Ishikawa (cell line): Measurements from ENCODE around the gene ADAMTS7.
A peak's percentile ranks its signal among the peaks of the same experiment; 100 is the strongest.

Experiments used
- CEBPB ChIP-seq: IDR thresholded peaks from 2 replicates; pipeline ENCODE4 v1.6.1; 2012
- CREB1 ChIP-seq: IDR thresholded peaks from 2 replicates; pipeline ENCODE4 v1.6.1; 2012; ENCODE audit warnings: low read depth
- EGR1 ChIP-seq: IDR thresholded peaks from 2 replicates; pipeline ENCODE4 v1.6.1; 2012
- EP300 ChIP-seq: IDR thresholded peaks from 2 replicates; pipeline ENCODE4 v1.6.1; 2012; ENCODE audit warnings: borderline replicate concordance
- FOXM1 ChIP-seq: IDR thresholded peaks from 2 replicates; pipeline ENCODE4 v1.6.1; 2012; ENCODE audit warnings: low read depth, borderline replicate concordance
- MAX ChIP-seq: IDR thresholded peaks from 2 replicates; pipeline ENCODE4 v1.6.1; 2012
- NFIC ChIP-seq: IDR thresholded peaks from 2 replicates; pipeline ENCODE4 v1.6.1; 2012
- RAD21 ChIP-seq: IDR thresholded peaks from 2 replicates; pipeline ENCODE4 v1.6.1; 2012; ENCODE audit warnings: low read depth
- REST ChIP-seq: IDR thresholded peaks from 2 replicates; pipeline ENCODE4 v1.6.1; 2012; ENCODE audit warnings: low read depth, mild to moderate bottlenecking
- TAF1 ChIP-seq: IDR thresholded peaks from 2 replicates; pipeline ENCODE4 v1.6.1; 2012; ENCODE audit warnings: low read depth, mild to moderate bottlenecking
- TCF12 ChIP-seq: IDR thresholded peaks from 2 replicates; pipeline ENCODE4 v1.6.1; 2012; ENCODE audit warnings: low read depth
- TEAD4 ChIP-seq: IDR thresholded peaks from 2 replicates; pipeline ENCODE4 v1.6.1; 2012
- USF1 ChIP-seq: IDR thresholded peaks from 2 replicates; pipeline ENCODE4 v1.6.1; 2012
- YY1 ChIP-seq: IDR thresholded peaks from 2 replicates; pipeline ENCODE4 v1.6.1; 2012; ENCODE audit warnings: low read depth
- ZBTB7A ChIP-seq: IDR thresholded peaks from 2 replicates; pipeline ENCODE4 v1.6.1; 2012; ENCODE audit warnings: low read depth

The ADAMTS7 gene

GRCh38 chr15:78726870-78727551 lies 84.3 kb downstream of the ADAMTS7 start:
- no peak for TF ChIP-seq TEAD4
- TF ChIP-seq FOXM1 = no peak
- peak; percentile 44; the same call in 1 of the 2 replicates for TF ChIP-seq TAF1
- TF ChIP-seq MAX = no peak

GRCh38 chr15:78718837-78719236 lies 92.4 kb downstream of the ADAMTS7 start:
- no peak for TF ChIP-seq YY1

GRCh38 chr15:78717956-78718656 lies 93.2 kb downstream of the ADAMTS7 start:
- no peak for TF ChIP-seq ZBTB7A
- no peak for TF ChIP-seq CREB1
- no peak for TF ChIP-seq RAD21
- no peak for TF ChIP-seq USF1
- no peak for TF ChIP-seq TAF1
- no peak for TF ChIP-seq EP300
- no peak for TF ChIP-seq MAX
- no peak for TF ChIP-seq EGR1
- TF ChIP-seq REST = no peak
- TF ChIP-seq TCF12 = no peak
- TF ChIP-seq NFIC = no peak
- no peak for TF ChIP-seq YY1

GRCh38 chr15:78716651-78717050 lies 94.6 kb downstream of the ADAMTS7 start:
- TF ChIP-seq YY1 (no peak), FOXM1 (no peak), TCF12 (no peak), EP300 (no peak), EGR1 (no peak), TEAD4 (no peak), CEBPB (no peak), REST (no peak), NFIC (no peak), USF1 (no peak), MAX (no peak), RAD21 (no peak), CREB1 (no peak), ZBTB7A (no peak), TAF1 (no peak)

- no peak for TF ChIP-seq CREB1
- no peak for TF ChIP-seq YY1
- TF ChIP-seq REST = no peak
- TF ChIP-seq CEBPB = no peak
- no peak for TF ChIP-seq FOXM1
- no peak for TF ChIP-seq EGR1
- TF ChIP-seq NFIC = no peak
- no peak for TF ChIP-seq ZBTB7A
- no peak for TF ChIP-seq EP300
- TF ChIP-seq USF1 = no peak
- TF ChIP-seq RAD21 = no peak
- TF ChIP-seq TEAD4 = no peak
- TF ChIP-seq TAF1 = no peak
These were observed 95.3 kb downstream of the ADAMTS7 start for GRCh38 chr15:78715930-78716329.
